Tibial nerve (tissue), 4 donors: Measurements from ENCODE around the gene DNAJB2. TPM values are rescaled to one million over a fixed set of nuclear protein-coding genes. Genes with fewer than 3 reads are reported as not detected.

Experiments used
- DNase-seq, 2 donors: peaks; one replicate each; pipeline ENCODE4 v3.0.0-alpha.2; 2019; ENCODE audit warnings: low spot score in 2 of 2
- H3K27ac ChIP-seq, 4 donors: fragments of 200-600 bp; sonication (generic) in 3 of 4; one replicate each; pipeline ENCODE4 v1.5.1; 2017 to 2019; ENCODE audit warnings: mild to moderate bottlenecking in 1 of 4
- H3K27me3 ChIP-seq, 2 donors: fragments of 200-600 bp; sonication (generic) in 1 of 2; one replicate each; pipeline versions ENCODE4 v1.5.1 to v1.6.0; 2017 to 2019
- H3K36me3 ChIP-seq, 3 donors: fragments of 200-600 bp; sonication (generic); one replicate each; pipeline ENCODE4 v1.5.1; 2018 to 2019
- H3K4me1 ChIP-seq, 4 donors: fragments of 200-600 bp; sonication (generic) in 3 of 4; one replicate each; pipeline ENCODE4 v1.5.1; 2017 to 2019
- H3K4me3 ChIP-seq, 4 donors: fragments of 200-600 bp; sonication (generic) in 3 of 4; one replicate each; pipeline ENCODE4 v1.5.1; 2017 to 2019; ENCODE audit warnings: mild to moderate bottlenecking in 1 of 4, moderate library complexity in 1 of 4
- H3K9me3 ChIP-seq, 4 donors: fragments of 200-600 bp; sonication (generic) in 3 of 4; one replicate each; pipeline ENCODE4 v1.5.1; 2017 to 2019
- CTCF ChIP-seq, 5 experiments: fragments of 200-600 bp in 3 of 5; fragments of 450-650 bp in 2 of 5; sonication (generic) in 3 of 5; IDR thresholded peaks; one replicate each; pipeline ENCODE4 v1.5.1; 2016 to 2019; ENCODE audit warnings: antibody characterized with exemption in 5 of 5, mild to moderate bottlenecking in 3 of 5, moderate library complexity in 2 of 5
- EP300 ChIP-seq, 2 donors: sonication (generic); formaldehyde crosslinking; IDR thresholded peaks; one replicate each; pipeline ENCODE4 v1.6.1; 2017; ENCODE audit warnings: antibody characterized with exemption in 2 of 2, mild to moderate bottlenecking in 1 of 2
- POLR2A ChIP-seq, 2 donors: fragments of 450-650 bp; IDR thresholded peaks; one replicate each; pipeline ENCODE4 v1.6.1; 2017; ENCODE audit warnings: antibody characterized with exemption in 2 of 2, mild to moderate bottlenecking in 2 of 2, moderate library complexity in 2 of 2
- WGBS, 2 donors: methylation state at CpG; one replicate each; pipeline ENCODE4 v1.1.5; 2018; 5-methylcytosine and 5-hydroxymethylcytosine counted together
- total RNA-seq, 4 donors: library from RNA; depleted of rRNA; stranded (reverse); fragments of >200 nt; gene quantifications; one replicate each; pipeline ENCODE4 v1.1.0, GENCODE V29; 2016

Gene DNAJB2
- total RNA-seq, 4 donors from 2014 or later, result 95.7 to 106 (median 102) TPM

DNA sequence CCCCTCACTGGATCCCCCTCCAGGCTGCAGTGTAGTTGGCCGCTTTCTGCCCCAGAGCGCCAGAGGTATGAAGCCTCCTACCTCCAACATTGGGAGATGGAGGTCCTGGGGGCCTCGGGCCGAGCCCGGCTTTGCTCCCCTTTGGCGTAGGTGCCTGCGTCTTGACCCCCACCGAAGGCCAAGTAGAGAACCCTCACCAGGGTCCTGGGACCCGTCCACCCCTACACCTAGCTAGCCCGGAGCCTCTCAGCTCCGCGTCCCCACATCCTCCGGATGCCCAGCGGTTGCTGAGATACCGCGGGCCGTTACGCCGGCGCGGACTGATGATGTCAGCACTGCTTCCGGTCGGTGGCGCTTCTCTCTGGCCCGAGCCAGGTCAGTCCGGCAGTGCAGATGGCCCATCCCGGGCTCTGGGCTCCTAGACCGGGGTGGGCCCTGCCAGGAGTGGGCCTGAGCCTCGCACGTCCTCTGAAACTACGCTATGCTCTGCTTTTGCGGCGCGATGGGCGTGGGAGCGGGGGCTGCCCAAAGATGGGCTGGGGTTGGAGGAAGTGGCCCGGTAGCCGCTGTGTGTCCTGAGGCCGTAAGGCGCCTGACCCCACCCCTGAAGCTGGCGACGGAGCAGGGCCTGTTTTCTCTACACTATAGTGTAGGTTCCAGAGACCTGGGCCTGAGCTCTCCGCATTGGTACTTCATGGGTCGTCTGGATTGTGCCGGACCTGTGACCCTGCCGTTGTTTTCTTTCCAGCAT is 33.8 kb upstream of the DNAJB2 start, which contains the start of the genes GLB1L and STK16:
GLB1L (minus strand) TSS at position 297 of the 751 bp plus-strand sequence. CDS start 1,871 bp downstream, outside the sequence.
STK16 (plus strand) TSS at position 332 of the 751 bp plus-strand sequence. CDS start 521 bp downstream, outside the sequence.
- DNase-seq, result peak; percentile 87 to 90
- Histone ChIP-seq H3K27me3 (no peaks in the 10 kb centered on the region), H3K36me3 (peaks cover 0 to 28% (median 0%) of the 10 kb centered on the region in 3 donors), H3K4me1 (peaks cover 0 to 44% (median 27%) of the 10 kb centered on the region in 4 donors), H3K9me3 (no peaks in the 10 kb centered on the region), H3K27ac (peak within 1 kb of the TSS; percentile 93 to 97 (median 94)), H3K4me3 (peak within 1 kb of the TSS; percentile 76 to 94 (median 80))
- TF ChIP-seq CTCF (IDR thresholded peaks at IDR 0.05) (peak in 1 of 5 experiments; percentile 46), EP300 (IDR thresholded peaks at IDR 0.05) (peak; percentile 94 to 98), POLR2A (IDR thresholded peaks at IDR 0.05) (peak; percentile 67 to 81)
- WGBS, 2 donors, result 0 to 2% methylated on average over 26 to 28 of the region's 46 CpGs

GRCh38 chr2:219245899-219246230 is 33.3 kb upstream of the DNAJB2 start:
- H3K4me1 ChIP-seq, result peaks cover 0 to 49% (median 30%) of the 10 kb centered on the region in 4 donors
- H3K36me3 ChIP-seq, result peaks cover 0 to 33% (median 0%) of the 10 kb centered on the region in 3 donors
- TF ChIP-seq CTCF (IDR thresholded peaks at IDR 0.05) (no peak), POLR2A (IDR thresholded peaks at IDR 0.05) (no peak), EP300 (IDR thresholded peaks at IDR 0.05) (no peak)
- no peaks in the 10 kb centered on the region for H3K9me3 ChIP-seq
- H3K27ac ChIP-seq, result peak overlapping the region; percentile 93 to 97 (median 94)
- H3K27me3 ChIP-seq, result no peaks in the 10 kb centered on the region
- peak overlapping the region; percentile 76 to 94 (median 80) for H3K4me3 ChIP-seq
- 15 to 16% methylated on average over 9 to 10 of the region's 10 CpGs for WGBS, 2 donors
- DNase-seq, result no peak

DNA sequence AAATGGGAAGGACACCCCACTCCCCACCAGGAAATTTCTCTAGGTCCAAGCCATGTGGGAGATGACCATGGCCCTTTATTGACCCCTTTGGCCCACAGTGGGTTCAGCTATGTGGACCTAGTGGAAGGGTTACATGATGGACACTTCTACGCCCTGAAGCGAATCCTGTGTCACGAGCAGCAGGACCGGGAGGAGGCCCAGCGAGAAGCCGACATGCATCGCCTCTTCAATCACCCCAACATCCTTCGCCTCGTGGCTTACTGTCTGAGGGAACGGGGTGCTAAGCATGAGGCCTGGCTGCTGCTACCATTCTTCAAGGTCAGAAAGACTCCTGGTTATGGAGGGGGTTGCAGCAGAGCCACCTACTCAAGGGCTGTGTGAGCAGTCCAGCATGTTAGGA is 32.6 kb upstream of the DNAJB2 start:
- Histone ChIP-seq H3K9me3 (no peaks in the 10 kb centered on the region), H3K27me3 (no peaks in the 10 kb centered on the region), H3K4me1 (peaks cover 0 to 50% (median 30%) of the 10 kb centered on the region in 4 donors), H3K36me3 (peaks cover 0 to 33% (median 0%) of the 10 kb centered on the region in 3 donors), H3K27ac (peak overlapping the region in 2 of 4 donors; percentile 67 to 94), H3K4me3 (no peak overlapping the region)
- DNase-seq, result no peak
- 89 to 93% methylated on average over 10 of the region's 10 CpGs for WGBS, 2 donors
- TF ChIP-seq EP300 (IDR thresholded peaks at IDR 0.05), result no peak
- no peak for TF ChIP-seq POLR2A (IDR thresholded peaks at IDR 0.05)
- TF ChIP-seq CTCF (IDR thresholded peaks at IDR 0.05), result no peak

DNA sequence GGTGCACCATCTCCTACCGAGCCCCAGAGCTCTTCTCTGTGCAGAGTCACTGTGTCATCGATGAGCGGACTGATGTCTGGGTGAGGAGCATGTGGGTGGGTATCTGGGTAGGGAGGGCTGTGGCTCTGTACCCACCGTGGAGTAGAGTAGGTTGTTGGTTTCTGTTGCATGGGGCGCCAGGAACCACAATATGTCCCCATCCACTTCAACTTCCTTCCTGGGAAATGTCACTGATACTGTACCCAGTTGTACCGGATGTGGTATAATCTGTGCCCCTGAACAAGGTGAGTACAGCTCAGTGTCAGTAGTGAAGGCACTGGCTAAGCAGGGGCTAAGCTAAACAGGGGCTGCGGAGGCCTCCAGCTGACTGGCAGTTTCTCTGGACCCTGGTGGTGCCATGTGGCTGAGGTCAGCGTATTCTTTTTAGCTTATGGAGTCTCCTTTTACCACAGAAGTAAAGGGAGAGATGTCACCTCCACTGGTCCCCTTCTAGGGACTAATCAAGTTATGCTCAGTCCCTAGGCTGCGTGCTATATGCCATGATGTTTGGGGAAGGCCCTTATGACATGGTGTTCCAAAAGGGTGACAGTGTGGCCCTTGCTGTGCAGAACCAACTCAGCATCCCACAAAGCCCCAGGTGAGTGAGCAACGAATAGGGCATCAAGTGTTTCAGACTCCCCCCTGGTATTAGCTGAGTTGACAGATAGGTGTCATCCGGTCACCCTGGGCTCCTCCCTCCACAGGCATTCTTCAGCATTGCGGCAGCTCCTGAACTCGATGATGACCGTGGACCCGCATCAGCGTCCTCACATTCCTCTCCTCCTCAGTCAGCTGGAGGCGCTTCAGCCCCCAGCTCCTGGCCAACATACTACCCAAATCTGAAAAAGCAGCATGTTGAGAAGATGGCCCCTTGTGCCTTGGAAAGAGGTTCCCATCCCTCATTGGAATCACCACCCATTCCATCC is 31.2 kb upstream of the DNAJB2 start:
- no peak for TF ChIP-seq EP300 (IDR thresholded peaks at IDR 0.05)
- TF ChIP-seq CTCF (IDR thresholded peaks at IDR 0.05), result no peak
- no peak for TF ChIP-seq POLR2A (IDR thresholded peaks at IDR 0.05)
- DNase-seq, result no peak
- Histone ChIP-seq H3K36me3 (peaks cover 0 to 33% (median 0%) of the 10 kb centered on the region in 3 donors), H3K4me3 (no peak overlapping the region), H3K27me3 (no peaks in the 10 kb centered on the region), H3K4me1 (peaks cover 0 to 61% (median 33%) of the 10 kb centered on the region in 4 donors), H3K9me3 (no peaks in the 10 kb centered on the region), H3K27ac (peak overlapping the region in 3 of 4 donors; percentile 80 to 84 (median 84))
- WGBS, 2 donors, result 85 to 89% methylated on average over 17 of the region's 17 CpGs
